ENCODE measurements around the gene TRA2B.

Gene TRA2B

GRCh38 chr3:185949515-185949914 is 11.7 kb upstream of the TRA2B start:
- no peak for DNase-seq

- no peak for DNase-seq
Measured at GRCh38 chr3:185948292-185948691, 10.5 kb upstream of the TRA2B start.

GRCh38 chr3:185943760-185944106 is 5.9 kb upstream of the TRA2B start:
- DNase-seq, result no peak

GRCh38 chr3:185942907-185943759 is 5.3 kb upstream of the TRA2B start:
- DNase-seq, result peak; percentile 84

GRCh38 chr3:185942396-185942795 is 4.6 kb upstream of the TRA2B start:
- no peak for DNase-seq

GRCh38 chr3:185940951-185941350 is 3.1 kb upstream of the TRA2B start:
- DNase-seq, result no peak

GRCh38 chr3:185939721-185940120 is 1.9 kb upstream of the TRA2B start:
- no peak for DNase-seq

GRCh38 chr3:185936814-185937688 is 763 bp downstream of the TRA2B start:
- DNase-seq, result peak; percentile 94

- no peak for DNase-seq
Measured at GRCh38 chr3:185936273-185936629, 1.6 kb downstream of the TRA2B start.

- DNase-seq, result no peak
Measured at GRCh38 chr3:185935465-185936272, 2.1 kb downstream of the TRA2B start.

- DNase-seq, result no peak
Measured at GRCh38 chr3:185934767-185935464, 2.9 kb downstream of the TRA2B start.

- no peak for DNase-seq
Measured at GRCh38 chr3:185934174-185934557, 3.6 kb downstream of the TRA2B start.

- DNase-seq, result no peak
Measured at GRCh38 chr3:185933374-185934173, 4.2 kb downstream of the TRA2B start.

- DNase-seq, result no peak
Measured at GRCh38 chr3:185931777-185932612, 5.8 kb downstream of the TRA2B start.

GRCh38 chr3:185930393-185931107 is 7.3 kb downstream of the TRA2B start:
- DNase-seq, result no peak

- no peak for DNase-seq
Measured at GRCh38 chr3:185929192-185930151, 8.3 kb downstream of the TRA2B start.

GRCh38 chr3:185928496-185928895 is 9.3 kb downstream of the TRA2B start:
- no peak for DNase-seq

GRCh38 chr3:185927501-185928200 is 10.2 kb downstream of the TRA2B start:
- DNase-seq, result no peak
